Sigmoid colon (tissue), 4 donors: ENCODE data around the gene CD200R1.

Source experiments
- CTCF ChIP-seq, 4 experiments: fragments of 450-650 bp in 3 of 4; fragments of 200-600 bp in 1 of 4; IDR thresholded peaks; one replicate each; pipeline ENCODE4 v1.5.1; 2016 to 2019; ENCODE audit warnings: antibody characterized with exemption in 4 of 4, mild to moderate bottlenecking in 3 of 4, moderate library complexity in 2 of 4
- EP300 ChIP-seq, 4 donors: sonication (generic); formaldehyde crosslinking; IDR thresholded peaks; one replicate each; pipeline ENCODE4 v1.6.1; 2017; ENCODE audit warnings: antibody characterized with exemption in 4 of 4
- POLR2A ChIP-seq, 2 donors: fragments of 450-650 bp; IDR thresholded peaks; one replicate each; pipeline ENCODE4 v1.6.1; 2016; ENCODE audit warnings: antibody characterized with exemption in 2 of 2, mild to moderate bottlenecking in 2 of 2, moderate library complexity in 2 of 2
- POLR2AphosphoS5 ChIP-seq, 4 donors: sonication (generic); formaldehyde crosslinking; IDR thresholded peaks; one replicate each; pipeline ENCODE4 v1.6.1; 2017; ENCODE audit warnings: antibody characterized with exemption in 4 of 4

GRCh38 chr3:112873632-112874031 lies 101.3 kb downstream of the CD200R1 start:
- TF ChIP-seq POLR2AphosphoS5 (IDR thresholded peaks at IDR 0.05) (no peak), CTCF (IDR thresholded peaks at IDR 0.05) (no peak), POLR2A (IDR thresholded peaks at IDR 0.05) (no peak), EP300 (IDR thresholded peaks at IDR 0.05) (no peak)
